Nephron progenitor cell (in vitro differentiated cells): ENCODE results near the gene OR52A1.

Experiments
- DNase-seq: peaks from one replicate; pipeline ENCODE4 v3.0.0; 2021
- H3K27ac Mint-ChIP-seq: 2 replicates; pipeline ENCODE4 v1.8.0; 2021; ENCODE audit warnings: mild to moderate bottlenecking, moderate library complexity, mixed read lengths
- H3K27me3 Mint-ChIP-seq: 2 replicates; pipeline ENCODE4 v1.8.0; 2021; ENCODE audit warnings: mild to moderate bottlenecking, low read depth, mixed read lengths; ENCODE audit not compliant: poor library complexity
- H3K36me3 Mint-ChIP-seq: 2 replicates; pipeline ENCODE4 v1.8.0; 2021; ENCODE audit warnings: low read depth, mixed read lengths
- H3K4me1 Mint-ChIP-seq: 2 replicates; pipeline ENCODE4 v1.8.0; 2021; ENCODE audit warnings: mixed read lengths
- H3K4me3 Mint-ChIP-seq: 2 replicates; pipeline ENCODE4 v1.8.0; 2021; ENCODE audit warnings: mild to moderate bottlenecking, moderate library complexity, mixed read lengths
- H3K9me3 Mint-ChIP-seq: 2 replicates; pipeline ENCODE4 v1.8.0; 2021; ENCODE audit warnings: mild to moderate bottlenecking, moderate library complexity, mixed read lengths
- TF ChIP-seq, protein P1 (sequence below): fragments of 200-600 bp; sonication (generic); IDR thresholded peaks from 2 replicates; pipeline ENCODE4 v1.5.0; 2021; ENCODE audit warnings: antibody characterized with exemption

The OR52A1 gene

DNA sequence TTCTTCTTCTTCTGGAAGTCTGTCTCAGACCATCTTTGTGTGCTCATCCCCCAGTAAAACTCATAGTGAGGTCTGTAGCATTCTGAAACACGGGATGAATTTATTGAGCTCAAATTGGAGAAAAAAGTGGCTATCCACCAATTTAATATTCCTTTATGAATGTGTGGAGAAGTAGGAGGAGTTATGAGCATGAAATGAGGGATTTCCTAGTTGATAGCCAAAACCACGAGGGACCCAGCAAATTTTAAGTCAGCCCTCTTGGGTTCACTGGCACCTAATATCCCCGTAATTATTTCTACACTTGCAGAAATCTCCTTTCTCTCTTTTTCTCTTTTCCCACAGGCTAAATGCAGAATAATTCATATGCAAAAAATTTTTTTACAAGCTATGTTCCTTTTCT, at the start of gene OR52A1:
OR52A1 (minus strand) TSS at position 101 of the 400 bp plus-strand sequence. CDS start 2,388 bp downstream, outside the sequence.
- Mint-ChIP-seq H3K27ac (no peak within 1 kb of the TSS), H3K36me3 (no peaks in the 10 kb centered on the region), H3K4me1 (no peaks in the 10 kb centered on the region), H3K27me3 (no peaks in the 10 kb centered on the region), H3K9me3 (no peaks in the 10 kb centered on the region), H3K4me3 (no peak within 1 kb of the TSS)
- TF ChIP-seq, protein P1, sequence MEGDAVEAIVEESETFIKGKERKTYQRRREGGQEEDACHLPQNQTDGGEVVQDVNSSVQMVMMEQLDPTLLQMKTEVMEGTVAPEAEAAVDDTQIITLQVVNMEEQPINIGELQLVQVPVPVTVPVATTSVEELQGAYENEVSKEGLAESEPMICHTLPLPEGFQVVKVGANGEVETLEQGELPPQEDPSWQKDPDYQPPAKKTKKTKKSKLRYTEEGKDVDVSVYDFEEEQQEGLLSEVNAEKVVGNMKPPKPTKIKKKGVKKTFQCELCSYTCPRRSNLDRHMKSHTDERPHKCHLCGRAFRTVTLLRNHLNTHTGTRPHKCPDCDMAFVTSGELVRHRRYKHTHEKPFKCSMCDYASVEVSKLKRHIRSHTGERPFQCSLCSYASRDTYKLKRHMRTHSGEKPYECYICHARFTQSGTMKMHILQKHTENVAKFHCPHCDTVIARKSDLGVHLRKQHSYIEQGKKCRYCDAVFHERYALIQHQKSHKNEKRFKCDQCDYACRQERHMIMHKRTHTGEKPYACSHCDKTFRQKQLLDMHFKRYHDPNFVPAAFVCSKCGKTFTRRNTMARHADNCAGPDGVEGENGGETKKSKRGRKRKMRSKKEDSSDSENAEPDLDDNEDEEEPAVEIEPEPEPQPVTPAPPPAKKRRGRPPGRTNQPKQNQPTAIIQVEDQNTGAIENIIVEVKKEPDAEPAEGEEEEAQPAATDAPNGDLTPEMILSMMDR, result no peak
- no peak for DNase-seq

DNA sequence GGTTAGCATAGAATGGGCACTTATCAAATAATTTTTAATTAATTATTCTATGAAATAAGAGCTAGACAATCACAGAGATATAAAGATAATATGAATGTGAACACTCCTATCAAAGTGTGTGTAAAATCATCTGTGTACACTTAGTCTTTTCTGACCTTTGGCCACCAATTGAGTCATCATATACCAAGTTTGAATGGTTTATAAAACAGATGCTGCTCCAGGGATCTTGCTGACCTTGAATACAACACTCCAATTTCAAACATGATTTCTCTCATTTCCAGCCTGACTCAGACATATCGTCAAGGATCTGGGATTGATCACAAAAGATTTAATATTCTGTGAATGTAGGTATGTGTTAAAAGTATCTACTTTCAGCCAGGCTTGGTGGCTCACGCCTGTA, 48.8 kb upstream of the OR52A1 start:
- H3K9me3 Mint-ChIP-seq, result no peaks in the 10 kb centered on the region
- H3K27ac Mint-ChIP-seq, result no peak overlapping the region
- H3K4me1 Mint-ChIP-seq, result no peaks in the 10 kb centered on the region
- TF ChIP-seq, protein P1, result no peak
- no peak overlapping the region for H3K4me3 Mint-ChIP-seq
- no peaks in the 10 kb centered on the region for H3K36me3 Mint-ChIP-seq
- DNase-seq, result no peak
- H3K27me3 Mint-ChIP-seq, result peaks cover 3% of the 10 kb centered on the region

DNA sequence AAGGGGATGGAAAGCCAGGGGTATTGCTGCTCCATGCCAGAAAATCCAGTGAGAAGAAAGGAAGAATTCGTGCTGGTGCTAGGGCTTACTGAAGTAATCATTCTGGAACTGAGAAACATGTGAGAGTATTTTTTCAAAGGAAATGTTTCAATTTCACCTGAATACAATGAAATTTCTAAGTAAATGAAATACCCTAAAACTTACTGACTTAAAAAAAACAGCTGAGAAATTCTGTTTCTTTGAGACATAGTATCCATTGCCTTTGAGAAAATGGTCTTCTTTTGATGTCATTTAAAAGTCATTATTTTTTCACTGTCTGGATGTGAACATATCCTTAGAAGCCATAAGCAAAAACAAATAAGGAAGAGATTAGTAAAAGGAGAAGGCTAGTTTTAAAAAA, 46.0 kb upstream of the OR52A1 start, which contains the start of gene OR51V1:
OR51V1 (minus strand) TSS at position 101 of the 400 bp plus-strand sequence; CDS start at position 101, 0 bp downstream.
- no peak within 1 kb of the TSS for H3K4me3 Mint-ChIP-seq
- no peaks in the 10 kb centered on the region for H3K9me3 Mint-ChIP-seq
- peaks cover 4% of the 10 kb centered on the region for H3K4me1 Mint-ChIP-seq
- TF ChIP-seq, protein P1, result no peak
- H3K36me3 Mint-ChIP-seq, result no peaks in the 10 kb centered on the region
- H3K27ac Mint-ChIP-seq, result no peak within 1 kb of the TSS
- H3K27me3 Mint-ChIP-seq, result peaks cover 3% of the 10 kb centered on the region
- no peak for DNase-seq

DNA sequence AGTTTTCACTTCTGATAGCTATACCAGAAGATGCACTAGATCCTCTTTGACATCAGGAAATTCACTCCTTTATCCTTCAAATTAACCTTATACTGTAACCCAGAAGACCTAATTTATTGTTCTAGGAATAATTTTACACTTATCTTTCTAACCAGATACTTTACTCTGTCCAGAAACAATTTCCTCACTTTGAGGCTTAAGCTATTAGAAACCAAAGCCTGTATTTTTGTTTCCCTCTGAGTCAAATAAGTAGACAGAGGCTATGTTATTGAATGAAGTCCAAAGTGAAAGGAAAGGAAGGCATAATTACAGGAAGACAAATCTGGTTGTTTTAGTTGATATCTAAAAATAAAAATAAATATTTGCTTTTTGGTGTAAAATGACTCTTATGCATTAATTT, 43.7 kb upstream of the OR52A1 start:
- TF ChIP-seq, protein P1, result no peak
- DNase-seq, result no peak
- H3K36me3 Mint-ChIP-seq, result no peaks in the 10 kb centered on the region
- no peak overlapping the region for H3K27ac Mint-ChIP-seq
- peaks cover under 1% of the 10 kb centered on the region for H3K9me3 Mint-ChIP-seq
- peaks cover 4% of the 10 kb centered on the region for H3K4me1 Mint-ChIP-seq
- no peaks in the 10 kb centered on the region for H3K27me3 Mint-ChIP-seq
- no peak overlapping the region for H3K4me3 Mint-ChIP-seq

DNA sequence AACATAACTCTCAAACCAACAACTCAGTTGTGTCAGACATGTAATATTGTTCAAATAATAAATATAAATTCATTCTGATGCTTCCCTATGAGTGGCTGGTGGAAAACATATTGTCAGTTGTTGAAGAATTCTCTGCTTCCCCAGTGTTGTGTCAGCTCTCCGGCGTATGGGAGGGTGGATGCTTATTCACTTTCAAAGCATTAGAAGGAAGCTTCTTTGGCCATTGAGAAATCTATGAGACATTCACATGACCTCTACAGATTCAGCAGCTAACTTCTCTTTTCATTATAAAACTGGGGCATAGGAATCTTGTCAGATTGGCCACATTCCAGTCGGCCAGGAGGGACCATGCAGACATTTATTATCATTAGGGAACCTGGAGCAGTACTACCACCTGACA, 43.0 kb upstream of the OR52A1 start:
- H3K4me1 Mint-ChIP-seq, result peaks cover 4% of the 10 kb centered on the region
- H3K9me3 Mint-ChIP-seq, result peaks cover 7% of the 10 kb centered on the region

DNA sequence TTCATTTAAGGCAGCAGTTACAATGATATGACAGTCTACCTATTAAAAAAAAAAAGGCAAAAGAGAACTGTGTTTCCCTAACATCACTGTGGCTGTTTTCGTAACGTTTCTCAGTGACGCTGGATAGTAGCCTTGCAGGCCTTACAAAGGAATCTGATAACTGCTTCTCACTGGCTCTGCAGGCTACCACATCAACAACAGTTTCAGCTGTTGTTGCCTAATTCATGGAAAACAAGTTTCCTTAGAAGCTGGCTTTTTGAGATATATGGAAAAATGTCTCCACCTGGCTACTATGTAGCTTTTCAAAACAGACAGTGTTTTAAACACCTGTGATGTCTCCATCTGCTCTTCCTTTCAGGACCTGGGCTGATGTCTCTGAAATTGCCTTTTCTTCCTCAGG, 42.2 kb upstream of the OR52A1 start:
- no peaks in the 10 kb centered on the region for H3K36me3 Mint-ChIP-seq
- TF ChIP-seq, protein P1, result no peak
- H3K27ac Mint-ChIP-seq, result no peak overlapping the region
- H3K4me3 Mint-ChIP-seq, result no peak overlapping the region
- no peak for DNase-seq
- H3K27me3 Mint-ChIP-seq, result no peaks in the 10 kb centered on the region
- peaks cover 4% of the 10 kb centered on the region for H3K4me1 Mint-ChIP-seq
- H3K9me3 Mint-ChIP-seq, result peaks cover 9% of the 10 kb centered on the region

More for the DNA sequence above, 43.0 kb upstream of the OR52A1 start:
- Mint-ChIP-seq H3K27ac (no peak overlapping the region), H3K36me3 (no peaks in the 10 kb centered on the region), H3K4me3 (no peak overlapping the region), H3K27me3 (no peaks in the 10 kb centered on the region)
- no peak for DNase-seq
- TF ChIP-seq, protein P1, result no peak
